ENCODE data around the gene SLC35D1. TPM values are rescaled to one million over a fixed set of nuclear protein-coding genes. Genes with fewer than 3 reads are reported as not detected.

The SLC35D1 gene
- polyA plus RNA-seq, 2 donors, result 1.5 to 3.0 TPM

- H3K9me3 ChIP-seq (ENCODE audit: control insufficient read depth in 2 of 2, insufficient read depth in 1 of 2, low read depth in 1 of 2, low read length in 1 of 2), result no peaks in the 10 kb centered on the region
- H3K36me3 ChIP-seq (ENCODE audit: control insufficient read depth in 2 of 2, insufficient read depth in 2 of 2, low read length in 1 of 2), result no peaks in the 10 kb centered on the region
- H3K4me3 ChIP-seq (ENCODE audit: low read depth in 1 of 2, low read length in 2 of 2), result no peak overlapping the region
- H3K27me3 ChIP-seq (ENCODE audit: control insufficient read depth in 1 of 2, insufficient read depth in 2 of 2, low read length in 2 of 2), result no peaks in the 10 kb centered on the region
- no peak overlapping the region for H3K27ac ChIP-seq (ENCODE audit: low read depth in 2 of 2, low read length in 1 of 2)
- H3K4me1 ChIP-seq (ENCODE audit: control insufficient read depth in 2 of 2, insufficient read depth in 2 of 2, low read length in 1 of 2), result no peaks in the 10 kb centered on the region
- 93 to 96% methylated on average over 1 of the region's 1 CpG for WGBS, 2 donors
Observed at GRCh38 chr1:67029472-67029871, 24.5 kb downstream of the SLC35D1 start.

DNA sequence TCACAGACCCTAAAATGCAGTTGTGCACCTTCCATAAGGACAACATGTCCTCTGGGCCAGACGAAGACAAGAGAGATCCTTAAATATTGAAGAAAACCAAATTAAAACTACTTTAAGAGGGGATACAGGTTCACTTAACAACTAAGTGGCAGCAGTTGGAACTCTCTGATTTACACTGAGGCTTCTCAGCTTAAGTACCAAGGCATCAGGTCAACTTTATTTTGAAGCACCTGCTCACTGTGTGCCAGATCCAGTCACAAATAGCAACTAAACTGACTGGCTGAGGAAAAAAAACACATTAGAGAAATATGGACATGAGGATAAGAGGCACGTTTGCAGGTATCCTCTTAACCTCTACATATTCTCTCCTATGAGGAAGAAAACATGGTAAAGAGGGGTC, 33.2 kb downstream of the SLC35D1 start:
- 29 to 33% methylated on average over 2 of the region's 2 CpGs for WGBS, 2 donors
- H3K4me1 ChIP-seq (ENCODE audit: control insufficient read depth in 2 of 2, insufficient read depth in 2 of 2, low read length in 1 of 2), result peaks cover 0 to 2% of the 10 kb centered on the region in 2 donors
- no peaks in the 10 kb centered on the region for H3K27me3 ChIP-seq (ENCODE audit: control insufficient read depth in 1 of 2, insufficient read depth in 2 of 2, low read length in 2 of 2)
- H3K9me3 ChIP-seq (ENCODE audit: control insufficient read depth in 2 of 2, insufficient read depth in 1 of 2, low read depth in 1 of 2, low read length in 1 of 2), result no peaks in the 10 kb centered on the region
- peaks cover 0 to 4% of the 10 kb centered on the region in 2 donors for H3K36me3 ChIP-seq (ENCODE audit: control insufficient read depth in 2 of 2, insufficient read depth in 2 of 2, low read length in 1 of 2)
- no peak overlapping the region for H3K4me3 ChIP-seq (ENCODE audit: low read depth in 1 of 2, low read length in 2 of 2)
- no peak overlapping the region for H3K27ac ChIP-seq (ENCODE audit: low read depth in 2 of 2, low read length in 1 of 2)

- WGBS, 2 donors, result 63 to 72% methylated on average over 2 of the region's 2 CpGs
- no peaks in the 10 kb centered on the region for H3K9me3 ChIP-seq (ENCODE audit: control insufficient read depth in 2 of 2, insufficient read depth in 1 of 2, low read depth in 1 of 2, low read length in 1 of 2)
- peaks cover 0 to 4% of the 10 kb centered on the region in 2 donors for H3K36me3 ChIP-seq (ENCODE audit: control insufficient read depth in 2 of 2, insufficient read depth in 2 of 2, low read length in 1 of 2)
- peaks cover 0 to 2% of the 10 kb centered on the region in 2 donors for H3K4me1 ChIP-seq (ENCODE audit: control insufficient read depth in 2 of 2, insufficient read depth in 2 of 2, low read length in 1 of 2)
- no peak overlapping the region for H3K27ac ChIP-seq (ENCODE audit: low read depth in 2 of 2, low read length in 1 of 2)
- H3K27me3 ChIP-seq (ENCODE audit: control insufficient read depth in 1 of 2, insufficient read depth in 2 of 2, low read length in 2 of 2), result no peaks in the 10 kb centered on the region
- H3K4me3 ChIP-seq (ENCODE audit: low read depth in 1 of 2, low read length in 2 of 2), result no peak overlapping the region
Observed at GRCh38 chr1:67020304-67020703, 33.6 kb downstream of the SLC35D1 start.

GRCh38 chr1:67019600-67020136, 34.3 kb downstream of the SLC35D1 start:
- no peaks in the 10 kb centered on the region for H3K27me3 ChIP-seq (ENCODE audit: control insufficient read depth in 1 of 2, insufficient read depth in 2 of 2, low read length in 2 of 2)
- H3K4me3 ChIP-seq (ENCODE audit: low read depth in 1 of 2, low read length in 2 of 2), result no peak overlapping the region
- peaks cover 0 to 4% of the 10 kb centered on the region in 2 donors for H3K36me3 ChIP-seq (ENCODE audit: control insufficient read depth in 2 of 2, insufficient read depth in 2 of 2, low read length in 1 of 2)
- peaks cover 0 to 2% of the 10 kb centered on the region in 2 donors for H3K4me1 ChIP-seq (ENCODE audit: control insufficient read depth in 2 of 2, insufficient read depth in 2 of 2, low read length in 1 of 2)
- no peak overlapping the region for H3K27ac ChIP-seq (ENCODE audit: low read depth in 2 of 2, low read length in 1 of 2)
- no peaks in the 10 kb centered on the region for H3K9me3 ChIP-seq (ENCODE audit: control insufficient read depth in 2 of 2, insufficient read depth in 1 of 2, low read depth in 1 of 2, low read length in 1 of 2)
- 28 to 43% methylated on average over 1 of the region's 1 CpG for WGBS, 2 donors

GRCh38 chr1:67019121-67019520, 34.8 kb downstream of the SLC35D1 start:
- Histone ChIP-seq H3K27ac (ENCODE audit: low read depth in 2 of 2, low read length in 1 of 2) (no peak overlapping the region), H3K36me3 (ENCODE audit: control insufficient read depth in 2 of 2, insufficient read depth in 2 of 2, low read length in 1 of 2) (peaks cover 0 to 4% of the 10 kb centered on the region in 2 donors), H3K4me3 (ENCODE audit: low read depth in 1 of 2, low read length in 2 of 2) (no peak overlapping the region), H3K9me3 (ENCODE audit: control insufficient read depth in 2 of 2, insufficient read depth in 1 of 2, low read depth in 1 of 2, low read length in 1 of 2) (no peaks in the 10 kb centered on the region), H3K27me3 (ENCODE audit: control insufficient read depth in 1 of 2, insufficient read depth in 2 of 2, low read length in 2 of 2) (no peaks in the 10 kb centered on the region), H3K4me1 (ENCODE audit: control insufficient read depth in 2 of 2, insufficient read depth in 2 of 2, low read length in 1 of 2) (peaks cover 0 to 2% of the 10 kb centered on the region in 2 donors)
- 88 to 92% methylated on average over 4 of the region's 4 CpGs for WGBS, 2 donors

- no peak overlapping the region for H3K27ac ChIP-seq (ENCODE audit: low read depth in 2 of 2, low read length in 1 of 2)
- 83% methylated on average over 2 of the region's 2 CpGs for WGBS, 2 donors
- H3K36me3 ChIP-seq (ENCODE audit: control insufficient read depth in 2 of 2, insufficient read depth in 2 of 2, low read length in 1 of 2), result peaks cover 0 to 4% of the 10 kb centered on the region in 2 donors
- peaks cover 0 to 2% of the 10 kb centered on the region in 2 donors for H3K4me1 ChIP-seq (ENCODE audit: control insufficient read depth in 2 of 2, insufficient read depth in 2 of 2, low read length in 1 of 2)
- no peaks in the 10 kb centered on the region for H3K9me3 ChIP-seq (ENCODE audit: control insufficient read depth in 2 of 2, insufficient read depth in 1 of 2, low read depth in 1 of 2, low read length in 1 of 2)
- H3K27me3 ChIP-seq (ENCODE audit: control insufficient read depth in 1 of 2, insufficient read depth in 2 of 2, low read length in 2 of 2), result no peaks in the 10 kb centered on the region
- H3K4me3 ChIP-seq (ENCODE audit: low read depth in 1 of 2, low read length in 2 of 2), result no peak overlapping the region
Observed at GRCh38 chr1:67018574-67018973, 35.4 kb downstream of the SLC35D1 start.

DNA sequence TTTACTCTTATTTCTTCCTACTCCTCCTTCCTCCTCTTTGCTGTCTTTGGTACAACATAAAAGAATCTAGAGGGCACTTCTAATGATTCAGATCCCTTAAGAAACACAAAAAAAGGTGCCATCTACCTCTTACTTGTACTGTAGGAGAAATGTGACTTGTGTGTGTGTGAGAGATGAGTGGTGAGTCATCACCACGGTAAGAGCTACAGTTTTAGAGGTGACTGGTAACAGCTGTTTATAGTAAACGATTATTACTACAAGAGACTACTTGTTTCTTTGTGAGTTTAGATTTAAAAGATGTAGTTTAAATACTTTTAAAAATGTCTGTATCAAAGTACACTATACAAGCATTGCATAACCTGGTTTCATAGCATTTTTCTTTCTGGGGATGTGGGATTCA, 40.4 kb downstream of the SLC35D1 start:
- Histone ChIP-seq H3K4me1 (ENCODE audit: control insufficient read depth in 2 of 2, insufficient read depth in 2 of 2, low read length in 1 of 2) (no peaks in the 10 kb centered on the region), H3K4me3 (ENCODE audit: low read depth in 1 of 2, low read length in 2 of 2) (no peak overlapping the region), H3K9me3 (ENCODE audit: control insufficient read depth in 2 of 2, insufficient read depth in 1 of 2, low read depth in 1 of 2, low read length in 1 of 2) (no peaks in the 10 kb centered on the region), H3K36me3 (ENCODE audit: control insufficient read depth in 2 of 2, insufficient read depth in 2 of 2, low read length in 1 of 2) (peaks cover under 1 to 2% of the 10 kb centered on the region in 2 donors), H3K27ac (ENCODE audit: low read depth in 2 of 2, low read length in 1 of 2) (no peak overlapping the region), H3K27me3 (ENCODE audit: control insufficient read depth in 1 of 2, insufficient read depth in 2 of 2, low read length in 2 of 2) (no peaks in the 10 kb centered on the region)
- 25 to 32% methylated on average over 2 of the region's 2 CpGs for WGBS, 2 donors

DNA sequence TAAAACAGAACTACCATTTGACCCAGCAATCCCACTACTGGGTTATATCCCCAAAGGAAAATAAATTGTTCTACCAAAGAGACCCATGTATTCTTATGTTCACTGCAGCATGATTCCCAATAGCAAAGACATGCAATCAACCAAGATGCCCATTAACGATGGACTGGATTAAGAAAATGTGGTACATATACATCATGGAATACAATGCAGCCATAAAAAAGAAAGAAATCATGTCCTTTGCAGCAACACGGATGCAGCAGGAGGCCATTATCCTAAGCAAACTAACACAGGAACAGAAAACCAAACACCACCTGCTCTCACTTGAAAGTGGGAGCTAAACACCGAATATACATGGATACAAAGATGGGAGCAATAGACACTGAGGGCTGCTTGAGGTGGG, 44.2 kb downstream of the SLC35D1 start:
- 95 to 98% methylated on average over 3 of the region's 3 CpGs for WGBS, 2 donors
- Histone ChIP-seq H3K27me3 (ENCODE audit: control insufficient read depth in 1 of 2, insufficient read depth in 2 of 2, low read length in 2 of 2) (no peaks in the 10 kb centered on the region), H3K4me1 (ENCODE audit: control insufficient read depth in 2 of 2, insufficient read depth in 2 of 2, low read length in 1 of 2) (no peaks in the 10 kb centered on the region), H3K4me3 (ENCODE audit: low read depth in 1 of 2, low read length in 2 of 2) (no peak overlapping the region), H3K36me3 (ENCODE audit: control insufficient read depth in 2 of 2, insufficient read depth in 2 of 2, low read length in 1 of 2) (peaks cover 0 to 2% of the 10 kb centered on the region in 2 donors), H3K9me3 (ENCODE audit: control insufficient read depth in 2 of 2, insufficient read depth in 1 of 2, low read depth in 1 of 2, low read length in 1 of 2) (no peaks in the 10 kb centered on the region), H3K27ac (ENCODE audit: low read depth in 2 of 2, low read length in 1 of 2) (no peak overlapping the region)

GRCh38 chr1:67005068-67005467, 48.9 kb downstream of the SLC35D1 start:
- peaks cover 0 to 2% of the 10 kb centered on the region in 2 donors for H3K36me3 ChIP-seq (ENCODE audit: control insufficient read depth in 2 of 2, insufficient read depth in 2 of 2, low read length in 1 of 2)
- no peaks in the 10 kb centered on the region for H3K27me3 ChIP-seq (ENCODE audit: control insufficient read depth in 1 of 2, insufficient read depth in 2 of 2, low read length in 2 of 2)
- no peak overlapping the region for H3K4me3 ChIP-seq (ENCODE audit: low read depth in 1 of 2, low read length in 2 of 2)
- no peaks in the 10 kb centered on the region for H3K9me3 ChIP-seq (ENCODE audit: control insufficient read depth in 2 of 2, insufficient read depth in 1 of 2, low read depth in 1 of 2, low read length in 1 of 2)
- H3K4me1 ChIP-seq (ENCODE audit: control insufficient read depth in 2 of 2, insufficient read depth in 2 of 2, low read length in 1 of 2), result no peaks in the 10 kb centered on the region
- no peak overlapping the region for H3K27ac ChIP-seq (ENCODE audit: low read depth in 2 of 2, low read length in 1 of 2)
- 83 to 86% methylated on average over 8 of the region's 8 CpGs for WGBS, 2 donors

DNA sequence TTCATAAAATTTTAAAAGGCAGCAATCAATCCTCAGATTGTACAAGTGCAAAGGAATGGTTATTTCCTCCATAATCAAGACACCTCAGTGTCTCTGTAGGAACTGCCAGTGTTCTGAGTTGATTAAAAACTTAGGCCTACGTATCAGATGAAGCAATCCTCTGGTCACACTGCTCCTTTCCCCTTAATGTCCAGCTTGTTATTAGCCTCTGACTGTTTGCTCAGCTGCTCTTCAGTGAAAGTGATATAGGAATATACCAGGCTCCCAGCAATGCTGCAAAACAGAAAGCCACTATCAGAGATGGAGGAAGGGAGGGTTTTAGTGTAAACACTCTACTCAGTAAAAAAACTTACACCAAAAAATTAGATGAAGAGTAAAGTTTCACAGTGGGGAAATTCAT, 49.8 kb downstream of the SLC35D1 start:
- Histone ChIP-seq H3K4me1 (ENCODE audit: control insufficient read depth in 2 of 2, insufficient read depth in 2 of 2, low read length in 1 of 2) (no peaks in the 10 kb centered on the region), H3K27ac (ENCODE audit: low read depth in 2 of 2, low read length in 1 of 2) (no peak overlapping the region), H3K27me3 (ENCODE audit: control insufficient read depth in 1 of 2, insufficient read depth in 2 of 2, low read length in 2 of 2) (no peaks in the 10 kb centered on the region), H3K36me3 (ENCODE audit: control insufficient read depth in 2 of 2, insufficient read depth in 2 of 2, low read length in 1 of 2) (peaks cover 0 to 2% of the 10 kb centered on the region in 2 donors), H3K9me3 (ENCODE audit: control insufficient read depth in 2 of 2, insufficient read depth in 1 of 2, low read depth in 1 of 2, low read length in 1 of 2) (no peaks in the 10 kb centered on the region), H3K4me3 (ENCODE audit: low read depth in 1 of 2, low read length in 2 of 2) (no peak overlapping the region)
- WGBS, 2 donors, result 63 to 86% methylated on average over 1 of the region's 1 CpG

Data from esophagus (tissue), 2 donors.